NCI-H526 treated with DMSO at 0.1 percent for 48 hours (cell line): ENCODE measurements around the gene KRTAP10-4.
A peak's percentile ranks its signal among the peaks of the same experiment; 100 is the strongest.
"Not testable (repeated sequence)": the region's sequence is repeated elsewhere in the genome, so short reads cannot be mapped to it uniquely, and the experiment has no call there.

Source experiments
- DNase-seq: peaks from one replicate; lab custom pipeline; 2025; lab: John Stamatoyannopoulos, UW

KRTAP10-4 gene

DNA sequence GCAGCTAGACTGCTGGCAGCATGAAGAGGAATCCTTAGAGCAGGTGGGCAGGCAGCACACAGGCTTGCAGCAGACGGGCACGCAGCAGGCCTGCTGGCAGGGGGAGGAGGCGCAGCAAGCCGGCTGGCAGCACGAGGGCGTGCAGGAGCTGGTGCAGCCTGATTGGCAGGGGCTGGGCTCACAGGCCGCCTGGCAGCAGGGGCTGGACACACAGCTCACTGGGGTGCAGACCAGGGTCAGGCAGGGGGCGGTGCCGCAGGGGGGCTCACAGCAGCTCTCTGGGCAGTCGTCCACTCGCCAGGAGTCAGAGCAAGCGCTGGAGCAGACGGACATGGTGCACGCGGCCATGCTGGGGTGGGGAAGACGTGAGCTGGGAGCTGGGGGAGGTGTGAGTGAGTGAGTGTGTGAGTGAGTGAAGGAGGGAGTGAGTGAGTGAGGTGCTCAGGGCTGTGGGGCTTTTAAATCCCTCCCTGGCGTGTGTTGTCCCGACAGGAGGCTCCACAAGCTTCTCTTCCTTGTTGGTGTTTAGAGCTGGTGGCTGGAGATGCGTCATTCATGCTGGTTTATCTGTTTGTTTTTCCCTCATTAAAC is 6.8 kb downstream of the KRTAP10-4 start, which contains the start of gene KRTAP10-5:
KRTAP10-5 (minus strand) TSS at position 374 of the 591 bp plus-strand sequence; CDS start at position 348, 26 bp downstream.
- DNase-seq = not testable (repeated sequence)

- no peak for DNase-seq
Observed at GRCh38 chr21:44581158-44581557, 7.6 kb downstream of the KRTAP10-4 start.

GRCh38 chr21:44582055-44582454 is 8.5 kb downstream of the KRTAP10-4 start:
- peak; percentile 14 for DNase-seq

DNA sequence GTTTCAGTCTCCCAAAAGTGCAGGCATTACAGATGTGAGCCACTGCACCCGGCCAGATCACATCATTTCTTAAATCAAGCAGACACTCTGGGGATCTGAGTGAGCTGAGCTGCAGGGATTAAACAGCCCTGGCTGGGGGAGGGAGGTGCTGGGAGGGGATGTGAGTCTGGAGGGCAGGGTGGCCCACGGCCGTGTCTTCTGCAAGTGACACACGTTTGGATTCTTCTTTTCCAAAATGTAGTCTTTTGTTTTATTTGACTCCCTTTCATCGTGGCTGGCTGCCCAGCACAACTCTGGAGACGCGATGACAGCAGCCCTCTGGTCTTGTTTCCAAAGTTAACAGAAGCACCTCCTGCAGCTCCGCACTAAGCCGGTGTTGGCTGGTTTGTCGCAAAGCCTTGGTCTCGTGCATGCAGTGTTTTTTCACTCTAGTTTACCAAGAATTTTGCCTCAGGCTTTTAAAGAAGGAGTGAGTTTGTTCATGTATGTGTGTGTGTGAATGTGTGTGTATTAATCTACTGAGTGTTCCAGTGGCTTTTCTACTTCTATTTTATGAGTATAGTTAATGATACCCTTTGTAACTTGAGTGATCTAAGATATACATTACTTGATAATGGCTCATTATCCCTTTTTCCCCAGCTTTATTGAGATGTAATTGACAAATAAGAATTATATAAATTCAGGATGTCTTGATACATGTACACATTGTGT is 9.7 kb downstream of the KRTAP10-4 start:
- DNase-seq = no peak

GRCh38 chr21:44583800-44584147 is 10.2 kb downstream of the KRTAP10-4 start:
- no peak for DNase-seq

GRCh38 chr21:44585892-44586291 is 12.4 kb downstream of the KRTAP10-4 start:
- DNase-seq = no peak

- DNase-seq = no peak
Observed at GRCh38 chr21:44589094-44589493, 15.6 kb downstream of the KRTAP10-4 start.

DNA sequence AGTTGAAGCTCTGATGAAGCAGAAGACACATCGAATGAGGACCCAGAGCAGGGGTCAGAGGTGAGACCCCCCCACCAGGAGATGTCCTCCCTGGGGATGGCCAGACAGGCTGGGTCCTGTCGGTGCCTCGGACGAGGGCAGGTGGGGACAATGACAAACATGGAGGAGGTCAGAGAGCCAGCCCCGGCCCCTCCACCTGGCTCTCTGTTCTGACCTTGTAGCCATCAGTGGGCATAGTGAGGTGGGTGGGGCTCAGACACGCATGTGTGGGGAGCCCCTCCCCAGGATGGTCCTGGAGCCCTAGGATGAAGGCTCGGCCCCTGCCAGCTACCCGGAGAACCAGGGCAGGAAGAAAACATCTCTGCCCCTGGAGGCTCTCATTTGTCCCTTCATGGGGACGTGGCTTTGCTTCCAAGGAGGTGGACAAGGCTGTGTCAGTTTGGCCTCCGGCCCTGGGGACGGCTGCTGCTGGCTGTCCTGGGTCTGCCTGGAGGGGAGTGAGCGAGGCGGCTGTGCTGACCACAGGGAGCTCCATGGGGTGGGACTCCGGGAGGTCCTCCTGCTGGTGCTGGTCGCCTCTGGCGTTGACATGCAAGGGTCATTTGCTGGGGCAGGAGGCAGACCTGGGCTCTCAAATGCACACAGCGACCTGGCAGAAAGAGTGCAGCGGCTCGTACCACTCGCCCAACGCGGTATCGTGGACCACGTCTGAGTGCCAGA is 16.2 kb downstream of the KRTAP10-4 start:
- DNase-seq = no peak

- no peak for DNase-seq
Observed at GRCh38 chr21:44590311-44590721, 16.8 kb downstream of the KRTAP10-4 start.

GRCh38 chr21:44590897-44591800 is 17.6 kb downstream of the KRTAP10-4 start:
- not testable (repeated sequence) for DNase-seq

DNA sequence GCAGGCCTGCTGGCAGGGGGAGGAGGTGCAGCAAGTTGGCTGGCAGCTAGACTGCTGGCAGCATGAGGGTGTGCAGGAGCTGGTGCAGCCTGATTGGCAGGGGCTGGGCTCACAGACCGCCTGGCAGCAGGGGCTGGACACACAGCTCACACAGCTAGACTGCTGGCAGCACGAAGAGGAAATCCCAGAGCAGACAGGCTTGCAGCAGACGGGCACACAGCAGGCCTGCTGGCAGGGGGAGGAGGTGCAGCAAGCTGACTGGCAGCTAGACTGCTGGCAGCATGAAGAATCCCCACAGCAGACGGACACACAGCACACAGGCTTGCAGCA is 18.2 kb downstream of the KRTAP10-4 start:
- DNase-seq = not testable (repeated sequence)

DNA sequence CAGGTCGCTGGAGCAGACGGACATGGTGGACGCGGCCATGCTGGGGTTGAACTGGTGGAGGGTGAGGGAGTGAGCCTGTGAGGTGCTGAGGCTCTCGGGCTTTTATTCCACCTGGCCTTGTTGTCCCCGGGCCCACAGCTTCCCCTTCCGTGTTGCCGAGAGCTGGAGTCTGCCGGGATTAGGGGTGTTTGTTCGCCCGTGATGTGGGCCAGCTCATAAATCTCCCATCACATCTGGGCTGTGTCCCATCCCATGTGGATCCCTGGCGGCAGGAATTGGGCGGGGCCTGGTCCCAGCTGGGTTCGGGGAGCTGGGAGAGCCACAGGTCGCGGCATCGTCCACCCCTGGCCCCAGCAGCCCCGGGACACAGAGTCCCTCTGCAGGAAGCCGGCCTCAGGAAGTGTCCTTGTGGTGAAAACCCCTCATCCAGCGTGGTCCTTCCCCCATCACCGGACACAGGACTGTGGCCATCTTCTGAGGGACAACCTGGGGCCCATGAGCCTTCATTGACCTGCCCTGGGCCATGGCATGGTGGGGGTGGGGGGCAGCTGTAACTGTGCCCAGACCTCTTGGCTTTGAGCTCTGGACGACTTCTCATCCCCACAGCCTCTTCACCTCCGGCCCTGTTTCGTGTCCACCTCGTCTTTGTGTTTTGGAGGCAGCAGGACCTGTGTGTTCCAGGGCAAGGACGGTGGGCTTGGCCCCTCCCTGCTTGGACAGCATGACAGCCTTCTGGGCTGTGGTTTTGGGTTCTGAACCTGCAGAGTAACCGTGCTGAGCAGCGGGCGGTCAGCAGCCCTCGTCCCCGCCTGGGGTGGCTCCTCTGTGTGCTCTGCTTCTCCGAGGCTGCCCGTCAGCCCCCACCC is 19.1 kb downstream of the KRTAP10-4 start, which contains the start of gene KRTAP10-6:
KRTAP10-6 (minus strand) TSS at position 60 of the 866 bp plus-strand sequence; CDS start at position 39, 21 bp downstream.
- no peak for DNase-seq

DNA sequence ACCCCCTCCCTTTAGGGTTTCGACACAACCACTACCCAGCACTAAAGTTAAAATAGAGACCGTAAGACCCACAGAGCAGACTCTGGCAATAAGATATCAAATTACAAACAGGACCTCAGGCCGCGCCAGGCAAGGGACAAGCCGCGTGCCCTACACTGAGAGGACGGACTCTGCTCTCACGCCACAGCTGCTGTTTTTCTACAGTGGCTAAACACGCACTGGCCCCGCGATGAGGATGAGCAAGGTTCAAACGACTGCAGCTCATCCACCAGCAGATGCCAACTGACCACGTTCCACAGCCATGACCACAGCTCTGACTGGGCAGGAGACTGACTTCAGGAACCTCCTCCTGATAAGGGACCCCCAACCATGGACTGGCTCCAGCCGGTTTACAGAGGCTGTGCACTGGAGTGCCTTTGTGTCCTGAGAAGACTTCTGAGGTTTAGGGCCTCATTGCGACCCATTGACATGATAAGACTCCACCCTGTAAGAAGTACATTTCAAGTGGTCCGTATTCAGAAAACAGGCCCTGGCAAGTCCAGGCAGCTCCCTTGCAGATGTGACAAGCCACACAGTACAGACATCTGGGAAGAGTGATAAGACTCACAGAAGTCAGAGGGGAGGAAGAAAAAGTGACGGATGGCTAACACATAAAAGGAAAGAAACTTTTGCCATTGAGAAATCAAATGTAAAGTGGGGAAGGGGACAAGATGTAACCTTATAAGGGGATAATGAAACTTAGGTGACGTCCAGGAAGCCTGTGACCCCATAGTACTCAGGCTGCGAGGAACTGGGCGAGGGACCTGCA is 20.3 kb downstream of the KRTAP10-4 start:
- no peak for DNase-seq

GRCh38 chr21:44594406-44594916 is 20.9 kb downstream of the KRTAP10-4 start:
- DNase-seq = no peak

GRCh38 chr21:44595524-44595923 is 22.0 kb downstream of the KRTAP10-4 start:
- no peak for DNase-seq

- no peak for DNase-seq
Observed at GRCh38 chr21:44596068-44596725, 22.7 kb downstream of the KRTAP10-4 start.

- DNase-seq = no peak
Observed at GRCh38 chr21:44598061-44598460, 24.5 kb downstream of the KRTAP10-4 start.

GRCh38 chr21:44599264-44600029 is 25.9 kb downstream of the KRTAP10-4 start:
- no peak for DNase-seq
